Measurements from ENCODE around the gene RFC1. TPM values are rescaled to one million over a fixed set of nuclear protein-coding genes. Genes with fewer than 3 reads are reported as not detected.
"Not testable (repeated sequence)": the region's sequence is repeated elsewhere in the genome, so short reads cannot be mapped to it uniquely, and the experiment has no call there.

RFC1 gene
- total RNA-seq, 2 experiments from 2014 or later: 78.3 to 96.5 TPM

DNA sequence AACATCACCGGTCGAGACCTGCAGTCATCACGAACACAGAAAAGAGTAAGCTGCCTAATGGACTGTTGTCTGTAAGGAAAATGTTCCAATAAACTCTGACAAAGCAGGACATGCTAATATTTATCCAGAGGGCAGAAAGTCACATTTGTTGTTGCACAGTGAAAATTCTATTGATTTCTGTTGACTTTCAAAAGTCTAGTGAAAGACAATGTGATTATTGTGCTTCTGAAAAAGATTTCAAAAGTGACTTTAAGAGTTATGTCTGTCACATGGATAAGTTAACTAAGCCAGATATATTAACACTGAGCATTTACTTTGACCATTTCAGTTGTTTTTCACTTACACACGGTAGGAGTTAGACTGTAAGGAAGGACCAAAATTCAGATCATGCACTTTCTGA, 9.3 kb upstream of the RFC1 start:
- Mint-ChIP-seq H3K36me3 (ENCODE audit: low read depth) (peaks cover 5% of the 10 kb centered on the region), H3K9me3 (peaks cover 22% of the 10 kb centered on the region), H3K27ac (no peak overlapping the region), H3K27me3 (peaks cover 36% of the 10 kb centered on the region), H3K4me1 (no peaks in the 10 kb centered on the region), H3K4me3 (no peak overlapping the region)
- DNase-seq: no peak
- ChIA-PET CTCF (no interaction called here), POLR2A (no interaction called here)

DNA sequence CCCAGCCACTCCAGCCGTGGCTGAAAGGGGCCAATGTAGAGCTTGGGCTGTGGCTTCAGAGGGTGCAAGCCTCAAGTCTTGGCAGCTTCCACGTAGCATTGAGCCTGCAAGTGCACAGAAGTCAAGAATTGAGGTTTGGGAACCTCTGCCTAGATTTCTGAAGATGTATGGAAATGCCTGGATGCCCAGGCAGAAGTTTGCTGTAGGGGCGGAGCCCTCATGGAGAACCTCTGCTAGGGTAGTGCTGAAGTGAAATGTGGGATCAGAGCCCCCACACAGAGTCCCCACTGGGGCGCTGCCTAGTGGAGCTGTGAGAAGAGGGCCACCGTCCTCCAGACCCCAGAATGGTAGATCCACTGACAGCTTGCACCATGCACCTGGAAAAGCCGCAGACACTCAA, 5.0 kb upstream of the RFC1 start:
- H3K9me3 Mint-ChIP-seq: peaks cover 23% of the 10 kb centered on the region
- H3K36me3 Mint-ChIP-seq (ENCODE audit: low read depth); DNase-seq; CTCF ChIA-PET; H3K27ac Mint-ChIP-seq; POLR2A ChIA-PET; H3K27me3 Mint-ChIP-seq; H3K4me3 Mint-ChIP-seq; H3K4me1 Mint-ChIP-seq: not testable (repeated sequence)

DNA sequence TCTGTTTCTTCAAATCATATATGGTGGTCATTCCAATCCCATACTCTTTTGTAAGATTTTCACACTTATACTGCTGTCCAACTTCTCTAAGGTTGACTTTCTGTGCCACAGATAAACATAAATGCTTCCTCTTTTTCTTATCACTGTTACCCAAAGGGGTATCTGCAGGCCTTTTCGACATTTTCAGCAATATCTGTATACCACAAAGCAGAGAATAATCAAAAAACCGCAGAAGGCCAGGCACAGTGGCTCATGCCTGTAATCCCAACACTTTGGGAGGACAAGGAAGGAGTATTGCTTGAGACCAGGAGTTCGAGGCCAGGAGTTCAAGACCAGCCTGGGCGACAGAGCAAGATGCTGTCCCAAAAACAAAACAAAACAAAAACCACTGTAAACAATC, 3.1 kb upstream of the RFC1 start:
- peaks cover 23% of the 10 kb centered on the region for H3K9me3 Mint-ChIP-seq
- peaks cover 14% of the 10 kb centered on the region for H3K36me3 Mint-ChIP-seq (ENCODE audit: low read depth)
- no peaks in the 10 kb centered on the region for H3K27me3 Mint-ChIP-seq
- CTCF ChIA-PET: no interaction called here
- POLR2A ChIA-PET: no interaction called here
- no peak overlapping the region for H3K27ac Mint-ChIP-seq
- H3K4me1 Mint-ChIP-seq: peaks cover 12% of the 10 kb centered on the region
- no peak for DNase-seq
- H3K4me3 Mint-ChIP-seq: no peak overlapping the region

DNA sequence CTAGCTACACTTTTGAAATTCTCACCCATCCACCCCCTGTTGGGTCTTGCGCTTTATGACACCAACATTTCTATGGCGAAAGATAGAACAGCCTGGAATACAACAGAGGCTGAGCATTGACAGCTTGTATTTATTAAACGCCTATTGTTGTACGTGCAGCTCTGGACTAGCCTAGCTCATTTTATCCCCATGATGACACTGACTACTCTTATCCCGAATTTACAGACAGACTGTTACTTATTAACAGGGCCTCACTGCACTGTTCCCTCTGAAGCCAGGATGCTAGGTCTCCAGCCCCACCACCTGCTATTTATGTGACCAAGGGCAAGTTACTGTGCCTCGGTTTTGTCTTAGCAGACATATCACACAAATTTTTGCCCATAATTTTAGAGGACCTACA, 1.0 kb upstream of the RFC1 start:
- no peak for DNase-seq
- peaks cover 19% of the 10 kb centered on the region for H3K9me3 Mint-ChIP-seq
- no peaks in the 10 kb centered on the region for H3K27me3 Mint-ChIP-seq
- peak overlapping the region; percentile 93 for H3K4me3 Mint-ChIP-seq
- peaks cover 24% of the 10 kb centered on the region for H3K36me3 Mint-ChIP-seq (ENCODE audit: low read depth)
- peaks cover 30% of the 10 kb centered on the region for H3K4me1 Mint-ChIP-seq
- POLR2A ChIA-PET: no interaction called here
- no peak overlapping the region for H3K27ac Mint-ChIP-seq
- CTCF ChIA-PET: interaction anchor here (1.2 to 2.1 kb wide), 3 partner anchors 11 to 14 kb away, joined by 3 to 15 read pairs (median 5); no protein-coding TSS in a partner anchor

DNA sequence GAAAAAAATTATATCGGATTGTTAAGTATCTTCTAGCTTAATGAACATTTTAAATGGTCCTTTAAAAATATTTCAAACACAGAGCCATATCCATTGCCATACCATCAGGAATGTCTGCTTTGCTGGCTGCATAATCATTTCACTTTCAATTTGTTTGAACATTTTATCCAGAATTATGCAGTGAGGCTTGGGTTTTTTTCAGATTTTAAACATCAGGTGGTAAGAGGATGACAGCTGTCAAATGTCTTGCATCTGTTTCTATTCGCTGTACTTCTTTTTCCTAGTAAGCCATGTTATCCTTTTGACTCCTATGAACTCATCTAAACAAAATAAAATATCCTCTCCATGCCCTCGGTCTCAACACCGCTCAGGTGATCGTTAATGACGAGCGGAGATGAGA, 802 bp downstream of the RFC1 start:
- H3K9me3 Mint-ChIP-seq: peaks cover 4% of the 10 kb centered on the region
- H3K4me3 Mint-ChIP-seq: peak overlapping the region; percentile 93
- H3K27me3 Mint-ChIP-seq: no peaks in the 10 kb centered on the region
- H3K36me3 Mint-ChIP-seq (ENCODE audit: low read depth): peaks cover 25% of the 10 kb centered on the region
- H3K27ac Mint-ChIP-seq: peak overlapping the region; percentile 96
- peaks cover 37% of the 10 kb centered on the region for H3K4me1 Mint-ChIP-seq
- CTCF ChIA-PET: interaction anchor here (0.8 to 2.1 kb wide), 3 partner anchors 9 to 18 kb away, joined by 3 to 15 read pairs (median 5); no protein-coding TSS in a partner anchor
- POLR2A ChIA-PET: interaction anchor here (0.7 kb wide), 2 partner anchors 51 to 332 kb away, joined by 4 read pairs; partner anchors contain the start of gene UBE2K
- DNase-seq: no peak

DNA sequence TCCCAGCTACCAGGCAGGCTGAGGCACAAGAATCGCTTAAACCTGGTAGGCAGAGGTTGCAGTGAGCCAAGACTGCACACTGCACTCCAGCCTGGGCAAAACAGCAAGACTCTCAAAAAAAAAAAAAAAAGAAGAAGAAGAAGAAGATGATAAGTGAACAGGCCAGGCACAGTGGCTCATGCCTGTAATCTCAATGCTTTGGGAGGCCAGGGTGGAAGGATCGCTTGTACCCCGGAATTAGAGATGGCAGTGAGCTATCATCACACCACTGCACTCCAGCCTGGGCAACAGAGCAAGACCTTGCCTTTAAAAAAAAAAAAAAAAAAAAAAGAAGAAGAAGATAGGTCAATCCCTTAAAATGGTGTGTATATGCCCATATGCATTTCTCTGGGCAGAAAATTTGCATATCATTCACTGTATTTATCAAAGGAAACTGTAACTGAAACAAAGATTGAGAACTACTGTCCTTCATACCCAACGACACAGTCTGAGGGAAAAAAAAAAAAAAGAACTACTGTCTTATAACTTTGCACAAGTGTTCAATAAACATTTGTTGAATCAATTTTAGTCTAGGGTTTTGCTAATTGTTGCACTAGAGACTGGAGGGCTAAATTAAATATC, 2.3 kb downstream of the RFC1 start:
- no peak for DNase-seq
- no peaks in the 10 kb centered on the region for H3K9me3 Mint-ChIP-seq
- H3K27me3 Mint-ChIP-seq: no peaks in the 10 kb centered on the region
- peak overlapping the region; percentile 79 for H3K27ac Mint-ChIP-seq
- peaks cover 42% of the 10 kb centered on the region for H3K4me1 Mint-ChIP-seq
- peak overlapping the region; percentile 55 for H3K4me3 Mint-ChIP-seq
- CTCF ChIA-PET: interaction anchor here (1.0 to 1.2 kb wide), 2 partner anchors 9 to 10 kb away, joined by 3 read pairs; no protein-coding TSS in a partner anchor
- peaks cover 27% of the 10 kb centered on the region for H3K36me3 Mint-ChIP-seq (ENCODE audit: low read depth)
- POLR2A ChIA-PET: no interaction called here

DNA sequence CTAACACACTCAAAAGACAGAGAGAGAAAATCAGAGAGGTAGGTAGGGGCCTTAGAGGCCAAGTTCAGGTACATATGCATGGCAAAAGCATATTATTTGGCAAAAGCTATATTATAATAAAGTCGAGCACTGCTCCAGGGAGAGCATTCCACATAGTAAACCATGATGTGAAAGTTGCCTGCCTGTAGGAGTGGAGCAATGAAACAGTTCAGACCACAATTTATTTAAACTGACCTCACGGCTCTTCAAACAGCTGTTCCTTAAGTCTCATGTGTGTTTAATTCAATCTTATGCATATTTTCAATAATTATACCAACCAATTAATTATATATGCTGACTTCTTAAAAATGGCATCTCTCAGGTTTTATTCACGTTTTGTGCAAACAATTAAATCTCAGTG, 3.3 kb downstream of the RFC1 start:
- no peak overlapping the region for H3K4me3 Mint-ChIP-seq
- no peaks in the 10 kb centered on the region for H3K9me3 Mint-ChIP-seq
- peaks cover 31% of the 10 kb centered on the region for H3K36me3 Mint-ChIP-seq (ENCODE audit: low read depth)
- POLR2A ChIA-PET: no interaction called here
- CTCF ChIA-PET: no interaction called here
- DNase-seq: no peak
- peaks cover 47% of the 10 kb centered on the region for H3K4me1 Mint-ChIP-seq
- H3K27ac Mint-ChIP-seq: no peak overlapping the region
- H3K27me3 Mint-ChIP-seq: no peaks in the 10 kb centered on the region

DNA sequence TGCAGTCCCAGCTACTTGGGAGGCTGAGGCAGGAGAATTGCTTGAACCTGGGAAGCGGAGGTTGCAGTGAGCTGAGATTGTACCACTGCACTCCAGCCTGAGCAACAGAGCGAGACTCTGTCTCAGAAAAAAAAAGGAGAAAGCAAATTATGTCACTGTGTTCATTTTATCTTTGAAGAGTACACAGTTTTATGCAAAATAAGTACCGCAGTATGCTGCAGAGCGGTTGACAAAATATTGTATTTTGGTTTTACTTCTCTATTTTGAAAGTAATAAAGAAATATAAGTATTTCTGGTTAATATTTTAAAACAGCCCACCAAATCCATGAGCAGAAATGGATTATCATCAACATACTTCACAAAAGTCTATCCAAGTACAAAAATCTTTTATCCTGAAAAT, 5.6 kb downstream of the RFC1 start:
- peaks cover 37% of the 10 kb centered on the region for H3K36me3 Mint-ChIP-seq (ENCODE audit: low read depth)
- H3K27ac Mint-ChIP-seq, POLR2A ChIA-PET, DNase-seq, H3K9me3 Mint-ChIP-seq, CTCF ChIA-PET, H3K27me3 Mint-ChIP-seq, H3K4me3 Mint-ChIP-seq: not testable (repeated sequence)
- H3K4me1 Mint-ChIP-seq: peaks cover 55% of the 10 kb centered on the region

DNA sequence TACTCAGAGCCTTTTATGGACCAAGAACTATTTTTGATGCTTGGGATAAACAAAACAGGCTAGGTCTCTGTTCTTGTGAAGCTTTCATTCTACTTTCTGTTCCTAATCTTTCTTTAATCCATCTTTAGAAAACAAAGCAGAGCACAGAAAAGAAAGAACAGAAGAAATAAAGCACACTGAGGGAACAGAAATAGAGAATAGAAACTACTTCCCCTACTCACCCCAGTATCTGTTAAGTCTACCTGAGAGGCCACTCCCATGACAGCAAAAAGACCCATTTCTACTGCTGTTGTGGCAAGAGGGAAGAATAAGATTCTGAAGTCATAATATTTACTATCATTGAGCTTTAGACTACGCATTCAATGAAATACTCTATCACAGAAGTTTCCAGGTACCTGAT, 9.2 kb downstream of the RFC1 start:
- DNase-seq: no peak
- H3K4me1 Mint-ChIP-seq: peaks cover 57% of the 10 kb centered on the region
- peak overlapping the region; percentile 78 for H3K27ac Mint-ChIP-seq
- no peak overlapping the region for H3K4me3 Mint-ChIP-seq
- CTCF ChIA-PET: interaction anchor here (0.6 to 3.3 kb wide), 3 partner anchors 9 to 100 kb away, joined by 3 to 15 read pairs (median 12); partner anchors contain the start of gene RFC1
- no peaks in the 10 kb centered on the region for H3K9me3 Mint-ChIP-seq
- peaks cover 27% of the 10 kb centered on the region for H3K36me3 Mint-ChIP-seq (ENCODE audit: low read depth)
- H3K27me3 Mint-ChIP-seq: no peaks in the 10 kb centered on the region
- POLR2A ChIA-PET: no interaction called here

DNA sequence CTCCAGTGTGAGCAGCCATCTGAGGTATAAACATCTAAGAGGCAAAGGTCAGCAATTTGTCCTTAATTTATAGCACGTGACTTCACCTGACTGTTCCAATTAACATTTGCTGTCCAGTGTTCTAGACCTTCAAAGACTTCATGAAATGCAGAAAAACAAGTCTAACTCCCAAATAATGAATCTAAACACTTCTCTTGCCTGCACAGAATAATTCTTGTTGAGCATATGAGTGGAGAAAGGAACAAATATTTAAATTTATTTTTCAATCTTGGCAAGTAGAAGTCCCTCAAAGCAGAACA, 12.0 kb downstream of the RFC1 start:
- CTCF ChIA-PET: interaction anchor here (1.4 kb wide), 1 partner anchor 12 kb away, joined by 5 read pairs; the partner anchor contains the start of gene RFC1
- POLR2A ChIA-PET: no interaction called here
- H3K4me3 Mint-ChIP-seq: peak overlapping the region; percentile 74
- H3K36me3 Mint-ChIP-seq (ENCODE audit: low read depth): peaks cover 42% of the 10 kb centered on the region
- H3K9me3 Mint-ChIP-seq: peaks cover 7% of the 10 kb centered on the region
- no peak for DNase-seq
- no peaks in the 10 kb centered on the region for H3K27me3 Mint-ChIP-seq
- peaks cover 60% of the 10 kb centered on the region for H3K4me1 Mint-ChIP-seq
- H3K27ac Mint-ChIP-seq: peak overlapping the region; percentile 97

DNA sequence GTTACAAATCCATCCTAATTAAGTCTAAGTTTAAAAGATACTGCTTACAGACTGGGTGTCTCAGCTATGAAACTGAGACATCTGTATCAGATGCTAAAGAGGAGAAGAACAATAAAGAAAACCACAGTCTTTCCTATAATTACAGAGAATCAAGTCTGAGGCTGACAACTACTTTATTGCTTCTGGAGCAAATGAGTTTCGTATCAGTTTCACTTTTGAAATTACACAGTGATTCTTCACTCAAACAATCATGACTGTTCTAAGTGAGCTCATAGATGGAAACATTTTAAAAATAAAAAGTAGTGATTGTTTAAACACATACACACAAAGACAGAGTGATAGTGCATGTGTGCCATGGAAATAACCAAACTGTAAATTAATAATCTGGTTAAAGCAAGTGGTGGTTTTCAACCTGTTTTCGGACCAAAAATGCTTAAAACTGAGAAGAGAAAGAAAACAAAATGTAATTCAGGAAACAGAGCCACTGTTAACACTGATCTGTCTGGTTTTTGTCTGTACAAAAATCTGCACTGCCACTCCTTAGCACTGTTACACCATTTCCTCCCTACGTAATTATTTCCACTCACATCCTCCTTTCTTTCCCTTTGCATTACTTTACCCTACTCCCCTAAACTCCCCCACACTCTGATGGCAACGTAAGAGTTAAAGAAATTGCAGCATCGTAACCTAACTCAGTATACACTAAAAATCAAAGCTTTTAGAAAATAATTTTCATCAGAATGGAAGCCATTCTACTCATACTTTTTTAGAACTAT, 12.5 kb downstream of the RFC1 start:
- ChIA-PET CTCF (interaction anchor here (1.0 to 1.4 kb wide), 3 partner anchors 11 to 123 kb away, joined by 3 to 5 read pairs (median 3); partner anchors contain the start of gene RFC1), POLR2A (interaction anchor here (0.7 kb wide), 1 partner anchor 108 kb away, joined by 3 read pairs; no protein-coding TSS in a partner anchor)
- H3K4me3 Mint-ChIP-seq: peak overlapping the region; percentile 74
- peaks cover 42% of the 10 kb centered on the region for H3K36me3 Mint-ChIP-seq (ENCODE audit: low read depth)
- H3K27me3 Mint-ChIP-seq: no peaks in the 10 kb centered on the region
- H3K4me1 Mint-ChIP-seq: peaks cover 60% of the 10 kb centered on the region
- peak; percentile 50 for DNase-seq
- H3K9me3 Mint-ChIP-seq: peaks cover 7% of the 10 kb centered on the region
- H3K27ac Mint-ChIP-seq: peak overlapping the region; percentile 97

DNA sequence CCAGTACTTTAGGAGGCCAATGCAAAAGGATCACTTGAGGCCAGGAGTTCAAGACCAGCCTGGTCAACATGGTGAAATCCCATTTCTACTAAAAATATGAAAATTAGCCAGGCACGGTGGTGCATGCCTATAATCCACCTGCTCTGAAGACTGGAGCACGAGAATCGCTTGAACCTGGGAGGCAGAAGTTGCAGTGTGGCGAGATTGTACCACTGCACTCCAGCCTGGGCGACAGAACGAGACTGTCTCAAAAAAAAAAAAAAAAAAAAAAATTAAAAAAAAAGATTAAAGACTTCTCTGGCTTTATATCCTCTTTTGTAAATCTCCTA, 13.0 kb downstream of the RFC1 start:
- H3K9me3 Mint-ChIP-seq, H3K27me3 Mint-ChIP-seq: not testable (repeated sequence)
- DNase-seq: peak; percentile 42
- Mint-ChIP-seq H3K4me1 (peaks cover 60% of the 10 kb centered on the region), H3K27ac (peak overlapping the region; percentile 97), H3K4me3 (peak overlapping the region; percentile 74), H3K36me3 (ENCODE audit: low read depth) (peaks cover 43% of the 10 kb centered on the region)
- POLR2A ChIA-PET: interaction anchor here (0.7 kb wide), 1 partner anchor 109 kb away, joined by 3 read pairs; no protein-coding TSS in a partner anchor
- CTCF ChIA-PET: interaction anchor here (1.0 to 1.4 kb wide), 3 partner anchors 11 to 122 kb away, joined by 3 to 5 read pairs (median 3); partner anchors contain the start of gene RFC1

DNA sequence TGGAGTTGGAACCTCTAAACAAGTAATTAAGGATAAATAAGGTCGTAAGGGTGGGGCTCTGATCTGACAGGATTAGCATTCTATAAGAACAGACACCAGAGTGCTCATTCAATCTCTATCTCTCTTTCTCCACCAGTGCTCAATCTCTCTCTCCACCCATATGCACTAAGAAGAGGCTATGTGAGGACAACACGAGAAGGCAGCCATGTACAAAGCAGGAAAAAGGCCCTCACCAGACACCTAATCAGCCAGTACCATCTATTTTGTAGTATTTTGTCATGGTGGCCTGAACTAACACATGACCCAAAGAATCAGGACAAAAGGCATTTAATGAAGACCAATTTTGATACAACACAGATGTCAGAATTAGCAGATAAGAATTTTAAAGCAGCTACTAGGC, 16.8 kb downstream of the RFC1 start:
- Mint-ChIP-seq H3K27ac (peak overlapping the region; percentile 73), H3K36me3 (ENCODE audit: low read depth) (peaks cover 45% of the 10 kb centered on the region), H3K27me3 (no peaks in the 10 kb centered on the region), H3K9me3 (peaks cover 7% of the 10 kb centered on the region), H3K4me1 (peaks cover 50% of the 10 kb centered on the region), H3K4me3 (no peak overlapping the region)
- ChIA-PET CTCF (no interaction called here), POLR2A (no interaction called here)
- DNase-seq: no peak
